ENCODE results near the gene PDE4D. TPM values are rescaled to one million over a fixed set of nuclear protein-coding genes. Genes with fewer than 3 reads are reported as not detected.

Gene PDE4D
- total RNA-seq, 2 donors from 2014 or later: 33.8 to 82.6 TPM

DNA sequence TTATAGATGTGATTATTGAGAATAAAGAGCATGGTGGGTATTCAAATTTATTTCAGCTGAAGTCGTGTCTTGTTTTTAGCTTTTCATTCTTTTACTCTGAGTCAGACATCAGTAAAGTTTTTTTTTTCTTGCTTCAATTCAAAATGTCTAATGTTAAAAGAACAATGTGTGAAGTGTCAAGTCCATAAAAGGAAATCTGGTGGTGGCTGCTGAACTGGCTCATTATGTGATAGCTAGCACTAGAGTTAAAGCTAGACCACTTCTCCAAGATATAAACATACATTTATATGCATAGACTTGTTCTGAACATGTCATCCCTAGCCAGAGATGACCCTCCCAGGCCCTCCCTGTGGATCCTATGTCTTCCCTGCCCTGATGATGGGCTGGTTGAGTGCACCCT is 972.4 kb downstream of the PDE4D start:
- DNase-seq (no peak), ATAC-seq (no peak)
- intact Hi-C loops (cut with DNase I): no loop called here

DNA sequence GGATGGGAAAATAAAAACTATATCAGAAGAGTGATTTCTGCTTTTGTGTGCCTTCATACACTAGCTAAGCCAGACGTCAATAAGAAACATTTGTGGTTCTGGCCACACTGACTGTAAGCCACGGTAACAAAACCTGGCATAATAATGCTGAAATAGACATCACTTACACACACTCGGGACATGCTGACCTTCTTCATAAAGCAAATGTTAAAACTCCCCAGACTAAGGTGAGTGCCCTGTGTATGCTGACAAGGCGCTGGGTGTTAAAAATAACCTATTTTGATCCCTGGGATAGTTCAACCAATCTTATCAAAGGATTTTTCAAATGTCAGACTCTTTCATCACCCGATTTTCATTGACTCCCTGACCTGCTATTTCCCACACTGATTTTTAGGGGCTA is 973.7 kb downstream of the PDE4D start:
- ATAC-seq (no peak), DNase-seq (no peak)
- intact Hi-C loops (cut with DNase I): no loop called here

Small RNA genes lying within 50 kb of the gene (microRNA-seq; reads per million reads assigned to microRNA genes)
- gene MIR582: 7.4 to 11.3 reads per million in 2 donors

All from left cardiac atrium (tissue), 4 donors.